ENCODE results near the gene H1-8. TPM values are rescaled to one million over a fixed set of nuclear protein-coding genes. Genes with fewer than 3 reads are reported as not detected.

Gene H1-8
- total RNA-seq, 1 experiment from 2014 or later = not detected

DNA sequence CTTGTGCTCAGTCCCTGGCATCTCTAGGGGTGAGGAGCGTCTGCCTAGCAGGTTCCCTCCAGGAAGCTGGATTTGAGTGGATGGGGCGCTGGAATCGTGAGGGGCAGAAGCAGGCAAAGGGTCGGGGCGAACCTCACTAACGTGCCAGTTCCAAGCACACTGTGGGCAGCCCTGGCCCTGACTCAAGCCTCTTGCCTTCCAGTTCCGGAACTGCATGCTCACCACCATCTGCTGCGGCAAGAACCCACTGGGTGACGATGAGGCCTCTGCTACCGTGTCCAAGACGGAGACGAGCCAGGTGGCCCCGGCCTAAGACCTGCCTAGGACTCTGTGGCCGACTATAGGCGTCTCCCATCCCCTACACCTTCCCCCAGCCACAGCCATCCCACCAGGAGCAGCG is 9.6 kb upstream of the H1-8 start:
- no peaks in the 10 kb centered on the region for H3K79me2 ChIP-seq (ENCODE audit: low read depth)
- H3K27me3 ChIP-seq (ENCODE audit: insufficient read depth, low read depth) = no peaks in the 10 kb centered on the region
- no peak for TF ChIP-seq EZH2 (IDR thresholded peaks at IDR 0.05; ENCODE audit: low read depth)
- TF ChIP-seq, protein P1, sequence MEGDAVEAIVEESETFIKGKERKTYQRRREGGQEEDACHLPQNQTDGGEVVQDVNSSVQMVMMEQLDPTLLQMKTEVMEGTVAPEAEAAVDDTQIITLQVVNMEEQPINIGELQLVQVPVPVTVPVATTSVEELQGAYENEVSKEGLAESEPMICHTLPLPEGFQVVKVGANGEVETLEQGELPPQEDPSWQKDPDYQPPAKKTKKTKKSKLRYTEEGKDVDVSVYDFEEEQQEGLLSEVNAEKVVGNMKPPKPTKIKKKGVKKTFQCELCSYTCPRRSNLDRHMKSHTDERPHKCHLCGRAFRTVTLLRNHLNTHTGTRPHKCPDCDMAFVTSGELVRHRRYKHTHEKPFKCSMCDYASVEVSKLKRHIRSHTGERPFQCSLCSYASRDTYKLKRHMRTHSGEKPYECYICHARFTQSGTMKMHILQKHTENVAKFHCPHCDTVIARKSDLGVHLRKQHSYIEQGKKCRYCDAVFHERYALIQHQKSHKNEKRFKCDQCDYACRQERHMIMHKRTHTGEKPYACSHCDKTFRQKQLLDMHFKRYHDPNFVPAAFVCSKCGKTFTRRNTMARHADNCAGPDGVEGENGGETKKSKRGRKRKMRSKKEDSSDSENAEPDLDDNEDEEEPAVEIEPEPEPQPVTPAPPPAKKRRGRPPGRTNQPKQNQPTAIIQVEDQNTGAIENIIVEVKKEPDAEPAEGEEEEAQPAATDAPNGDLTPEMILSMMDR (conservative IDR thresholded peaks at IDR 0.05) = no peak
- intact Hi-C loops (cut with micrococcal nuclease; ENCODE audit: unreplicated experiment) = no loop called here
- H3K9me2 ChIP-seq (ENCODE audit: insufficient read depth) = no peaks in the 10 kb centered on the region
- BruUV-seq (replicated peaks) = no TSS peak
- H2AFZ ChIP-seq = no peak overlapping the region
- CTCF ChIA-PET = no interaction called here
- no peaks in the 10 kb centered on the region for H4K20me1 ChIP-seq (ENCODE audit: insufficient read depth)
- H3K27ac ChIP-seq = no peak overlapping the region
- peaks cover 26% of the 10 kb centered on the region for H3K4me1 ChIP-seq (replicated peaks; ENCODE audit: insufficient read depth)
- no peaks in the 10 kb centered on the region for H3K9me3 ChIP-seq (ENCODE audit: insufficient read depth, low read depth)
- H3K4me3 ChIP-seq = no peak overlapping the region
- no peak for DNase-seq
- peaks cover 21% of the 10 kb centered on the region for H3F3A ChIP-seq (ENCODE audit: insufficient read depth, low read depth)
- H3K36me3 ChIP-seq (ENCODE audit: low read depth) = no peaks in the 10 kb centered on the region
- H3K4me2 ChIP-seq = no peak overlapping the region
- POLR2A ChIA-PET (ENCODE audit: unreplicated experiment) = no interaction called here

DNA sequence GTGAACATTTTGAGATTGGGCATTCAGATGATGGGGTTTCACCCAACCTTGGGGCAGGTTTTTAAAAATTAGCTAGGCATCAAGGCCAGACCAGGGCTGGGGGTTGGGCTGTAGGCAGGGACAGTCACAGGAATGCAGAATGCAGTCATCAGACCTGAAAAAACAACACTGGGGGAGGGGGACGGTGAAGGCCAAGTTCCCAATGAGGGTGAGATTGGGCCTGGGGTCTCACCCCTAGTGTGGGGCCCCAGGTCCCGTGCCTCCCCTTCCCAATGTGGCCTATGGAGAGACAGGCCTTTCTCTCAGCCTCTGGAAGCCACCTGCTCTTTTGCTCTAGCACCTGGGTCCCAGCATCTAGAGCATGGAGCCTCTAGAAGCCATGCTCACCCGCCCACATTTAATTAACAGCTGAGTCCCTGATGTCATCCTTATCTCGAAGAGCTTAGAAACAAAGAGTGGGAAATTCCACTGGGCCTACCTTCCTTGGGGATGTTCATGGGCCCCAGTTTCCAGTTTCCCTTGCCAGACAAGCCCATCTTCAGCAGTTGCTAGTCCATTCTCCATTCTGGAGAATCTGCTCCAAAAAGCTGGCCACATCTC is 8.4 kb upstream of the H1-8 start:
- Histone ChIP-seq H3K4me2 (peak overlapping the region; percentile 38), H3K9me2 (ENCODE audit: insufficient read depth) (no peaks in the 10 kb centered on the region), H3K4me1 (replicated peaks; ENCODE audit: insufficient read depth) (peaks cover 26% of the 10 kb centered on the region), H2AFZ (no peak overlapping the region), H3F3A (ENCODE audit: insufficient read depth, low read depth) (peaks cover 21% of the 10 kb centered on the region), H3K27me3 (ENCODE audit: insufficient read depth, low read depth) (no peaks in the 10 kb centered on the region), H3K27ac (peak overlapping the region; percentile 34), H3K9me3 (ENCODE audit: insufficient read depth, low read depth) (no peaks in the 10 kb centered on the region), H3K79me2 (ENCODE audit: low read depth) (no peaks in the 10 kb centered on the region), H4K20me1 (ENCODE audit: insufficient read depth) (no peaks in the 10 kb centered on the region), H3K36me3 (ENCODE audit: low read depth) (no peaks in the 10 kb centered on the region), H3K4me3 (no peak overlapping the region)
- DNase-seq = no peak
- intact Hi-C loops (cut with micrococcal nuclease; ENCODE audit: unreplicated experiment) = no loop called here
- ChIA-PET CTCF (no interaction called here), POLR2A (ENCODE audit: unreplicated experiment) (interaction anchor here (0.6 to 0.7 kb wide), 4 partner anchors 9 to 359 kb away, joined by 3 to 4 read pairs (median 3); no protein-coding TSS in a partner anchor)
- BruUV-seq (replicated peaks) = no TSS peak
- TF ChIP-seq, protein P1 (conservative IDR thresholded peaks at IDR 0.05) = no peak
- TF ChIP-seq EZH2 (IDR thresholded peaks at IDR 0.05; ENCODE audit: low read depth) = no peak

DNA sequence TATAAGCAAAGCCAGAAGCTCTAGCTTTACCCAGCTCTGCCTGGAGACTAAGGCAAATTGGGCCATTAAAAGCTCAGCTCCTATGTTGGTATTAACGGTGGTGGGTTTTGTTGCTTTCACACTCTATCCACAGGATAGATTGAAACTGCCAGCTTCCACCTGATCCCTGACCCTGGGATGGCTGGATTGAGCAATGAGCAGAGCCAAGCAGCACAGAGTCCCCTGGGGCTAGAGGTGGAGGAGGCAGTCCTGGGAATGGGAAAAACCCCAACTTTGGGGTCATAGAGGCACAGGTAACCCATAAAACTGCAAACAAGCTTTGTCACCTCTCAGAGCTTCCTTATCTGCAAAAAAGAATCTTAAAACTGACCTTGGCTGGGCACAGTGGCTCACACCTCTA is 7.9 kb upstream of the H1-8 start:
- peak in 1 of 2 experiments; percentile 74 for DNase-seq
- CTCF ChIA-PET = no interaction called here
- Histone ChIP-seq H3F3A (ENCODE audit: insufficient read depth, low read depth) (peaks cover 21% of the 10 kb centered on the region), H3K79me2 (ENCODE audit: low read depth) (no peaks in the 10 kb centered on the region), H3K27ac (peak overlapping the region; percentile 34), H3K9me3 (ENCODE audit: insufficient read depth, low read depth) (no peaks in the 10 kb centered on the region), H3K9me2 (ENCODE audit: insufficient read depth) (no peaks in the 10 kb centered on the region), H4K20me1 (ENCODE audit: insufficient read depth) (no peaks in the 10 kb centered on the region), H3K36me3 (ENCODE audit: low read depth) (no peaks in the 10 kb centered on the region), H3K4me3 (no peak overlapping the region), H2AFZ (no peak overlapping the region), H3K27me3 (ENCODE audit: insufficient read depth, low read depth) (no peaks in the 10 kb centered on the region), H3K4me1 (replicated peaks; ENCODE audit: insufficient read depth) (peaks cover 23% of the 10 kb centered on the region), H3K4me2 (peak overlapping the region; percentile 38)
- no TSS peak for BruUV-seq (replicated peaks)
- TF ChIP-seq, protein P1 (conservative IDR thresholded peaks at IDR 0.05) = no peak
- no peak for TF ChIP-seq EZH2 (IDR thresholded peaks at IDR 0.05; ENCODE audit: low read depth)
- POLR2A ChIA-PET (ENCODE audit: unreplicated experiment) = interaction anchor here (0.5 to 0.7 kb wide), 5 partner anchors 10 to 358 kb away, joined by 3 to 5 read pairs (median 3); no protein-coding TSS in a partner anchor
- intact Hi-C loops (cut with micrococcal nuclease; ENCODE audit: unreplicated experiment) = no loop called here
